ENCODE data around the gene C19orf44.

DNA sequence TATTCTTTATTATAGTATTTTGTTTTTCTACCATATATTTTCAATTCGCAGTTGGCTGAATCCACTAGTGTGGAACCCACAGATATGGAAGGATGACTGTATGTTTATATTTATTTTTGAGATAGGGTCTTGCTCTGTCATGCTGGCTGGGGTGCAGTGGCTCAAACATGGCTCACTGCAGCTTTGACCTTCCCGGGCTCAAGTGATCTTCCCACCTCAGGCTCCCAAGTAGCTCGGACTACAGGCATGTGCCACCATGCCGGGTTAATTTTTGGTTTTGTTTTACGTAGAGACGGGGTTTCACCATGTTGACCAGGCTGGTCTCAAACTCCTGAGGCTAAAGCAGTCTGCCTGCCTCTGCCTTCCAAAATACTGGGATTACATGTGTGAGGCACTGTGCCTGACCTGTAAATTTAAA is 66.4 kb downstream of the C19orf44 start:
- TF ChIP-seq, protein P1, sequence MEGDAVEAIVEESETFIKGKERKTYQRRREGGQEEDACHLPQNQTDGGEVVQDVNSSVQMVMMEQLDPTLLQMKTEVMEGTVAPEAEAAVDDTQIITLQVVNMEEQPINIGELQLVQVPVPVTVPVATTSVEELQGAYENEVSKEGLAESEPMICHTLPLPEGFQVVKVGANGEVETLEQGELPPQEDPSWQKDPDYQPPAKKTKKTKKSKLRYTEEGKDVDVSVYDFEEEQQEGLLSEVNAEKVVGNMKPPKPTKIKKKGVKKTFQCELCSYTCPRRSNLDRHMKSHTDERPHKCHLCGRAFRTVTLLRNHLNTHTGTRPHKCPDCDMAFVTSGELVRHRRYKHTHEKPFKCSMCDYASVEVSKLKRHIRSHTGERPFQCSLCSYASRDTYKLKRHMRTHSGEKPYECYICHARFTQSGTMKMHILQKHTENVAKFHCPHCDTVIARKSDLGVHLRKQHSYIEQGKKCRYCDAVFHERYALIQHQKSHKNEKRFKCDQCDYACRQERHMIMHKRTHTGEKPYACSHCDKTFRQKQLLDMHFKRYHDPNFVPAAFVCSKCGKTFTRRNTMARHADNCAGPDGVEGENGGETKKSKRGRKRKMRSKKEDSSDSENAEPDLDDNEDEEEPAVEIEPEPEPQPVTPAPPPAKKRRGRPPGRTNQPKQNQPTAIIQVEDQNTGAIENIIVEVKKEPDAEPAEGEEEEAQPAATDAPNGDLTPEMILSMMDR (conservative IDR thresholded peaks at IDR 0.05; ENCODE audit: low read depth, low read length) = no peak
- TF ChIP-seq EZH2 (IDR thresholded peaks at IDR 0.05; ENCODE audit: low read length, unreplicated experiment) = no peak
- no peak for TF ChIP-seq EZH2phosphoT487 (IDR thresholded peaks at IDR 0.05; ENCODE audit: borderline replicate concordance, low read length)

Data from PC-3 (cell line).